ENCODE data around the gene C3orf70.

DNA sequence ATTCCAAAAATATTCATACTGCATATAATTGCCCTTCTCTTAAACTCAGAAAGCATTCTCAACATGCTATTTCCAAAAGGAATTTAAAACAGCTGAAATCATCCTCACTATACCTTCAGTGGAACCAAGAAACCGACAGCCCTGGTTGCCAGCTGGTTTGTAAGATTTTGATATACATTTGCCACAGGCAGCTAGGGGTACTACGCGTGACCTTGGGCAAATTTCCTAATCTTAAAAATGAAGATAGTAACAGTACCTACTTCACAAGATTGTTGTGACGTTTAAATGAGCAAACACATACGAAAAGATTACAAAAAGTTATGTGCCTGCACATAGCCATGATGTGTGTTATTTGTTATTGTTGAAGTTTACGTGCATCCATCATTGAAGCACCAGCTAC lies 7.3 kb downstream of the C3orf70 start:
- TF ChIP-seq CTCF (IDR thresholded peaks at IDR 0.05) = no peak
- TF ChIP-seq ZFX (IDR thresholded peaks at IDR 0.05; ENCODE audit: borderline replicate concordance) = no peak

Data from 22Rv1 (cell line).